Neural progenitor cell (in vitro differentiated cells): Measurements from ENCODE around the gene UBN1. TPM values are rescaled to one million over a fixed set of nuclear protein-coding genes. Genes with fewer than 3 reads are reported as not detected.

Source experiments
- DNase-seq: peaks from one replicate; pipeline ENCODE4 v3.0.0-alpha.2; 2016; ENCODE audit warnings: low spot score
- H2AFZ ChIP-seq: fragments of 200-600 bp; sonication (generic); replicated peaks from 2 replicates; pipeline ENCODE4 v1.6.1; 2016; ENCODE audit warnings: antibody characterized with exemption
- H3F3A ChIP-seq: fragments of 200-600 bp; sonication (generic); 2 replicates; pipeline ENCODE4 v1.6.1; 2016; ENCODE audit warnings: antibody characterized with exemption, low read depth
- H3K27ac ChIP-seq: fragments of 200-600 bp; sonication (generic); 2 replicates; pipeline ENCODE4 v1.5.1; 2016; ENCODE audit warnings: mild to moderate bottlenecking
- H3K27me3 ChIP-seq: fragments of 200-600 bp; sonication (generic); 2 replicates; pipeline ENCODE4 v1.6.1; 2016; ENCODE audit warnings: mild to moderate bottlenecking, moderate library complexity
- H3K36me3 ChIP-seq: fragments of 200-600 bp; sonication (generic); 2 replicates; pipeline ENCODE4 v1.5.1; 2016
- H3K4me1 ChIP-seq: fragments of 200-600 bp; sonication (generic); 2 replicates; pipeline ENCODE4 v1.6.1; 2016; ENCODE audit warnings: mixed run types
- H3K4me2 ChIP-seq: fragments of 200-600 bp; sonication (generic); 2 replicates; pipeline ENCODE4 v1.6.1; 2016
- H3K4me3 ChIP-seq: fragments of 200-600 bp; sonication (generic); 2 replicates; pipeline ENCODE4 v1.5.1; 2016
- H3K79me2 ChIP-seq: fragments of 200-600 bp; sonication (generic); 2 replicates; pipeline ENCODE4 v1.6.1; 2016; ENCODE audit warnings: low read depth
- H3K9ac ChIP-seq: fragments of 200-600 bp; sonication (generic); 2 replicates; pipeline ENCODE4 v1.6.1; 2016
- H3K9me3 ChIP-seq: fragments of 200-600 bp; sonication (generic); 2 replicates; pipeline ENCODE4 v1.5.1; 2016; ENCODE audit warnings: low read depth
- H4K20me1 ChIP-seq: fragments of 200-600 bp; sonication (generic); 2 replicates; pipeline ENCODE4 v1.6.1; 2016; ENCODE audit warnings: low read depth
- H3K27ac Mint-ChIP-seq: 3 replicates; pipeline ENCODE4 v1.8.0; 2021; ENCODE audit warnings: mixed read lengths
- H3K27me3 Mint-ChIP-seq: 2 replicates; pipeline ENCODE4 v1.8.0; 2022; ENCODE audit warnings: low read depth, mild to moderate bottlenecking, inconsistent platforms, moderate library complexity, mixed read lengths; ENCODE audit not compliant: insufficient read depth
- H3K36me3 Mint-ChIP-seq: 3 replicates; pipeline ENCODE4 v1.8.0; 2021; ENCODE audit warnings: mixed read lengths
- H3K4me1 Mint-ChIP-seq: 3 replicates; pipeline ENCODE4 v1.8.0; 2021; ENCODE audit warnings: mixed read lengths
- H3K4me3 Mint-ChIP-seq: 3 replicates; pipeline ENCODE4 v1.8.0; 2021; ENCODE audit warnings: mild to moderate bottlenecking, moderate library complexity, mixed read lengths
- H3K9me3 Mint-ChIP-seq: 3 replicates; pipeline ENCODE4 v1.8.0; 2020; ENCODE audit warnings: mixed read lengths
- EZH2 ChIP-seq: fragments of 200-600 bp; sonication (generic); IDR thresholded peaks from 2 replicates; pipeline ENCODE4 v1.6.1; 2017; ENCODE audit warnings: antibody characterized with exemption, mild to moderate bottlenecking, moderate library complexity
- EZH2phosphoT487 ChIP-seq: fragments of 200-600 bp; sonication (generic); IDR thresholded peaks from 2 replicates; pipeline ENCODE4 v1.6.1; 2017; ENCODE audit warnings: antibody characterized with exemption
- total RNA-seq: library from RNA; depleted of rRNA; stranded (reverse); fragments of >200 nt; gene quantifications from 2 replicates; pipeline ENCODE4 v1.2.3, GENCODE V29; 2015; ENCODE audit warnings: low replicate concordance
- TF ChIP-seq, protein P1 (sequence below): fragments of 200-600 bp; sonication (generic); IDR thresholded peaks from 2 replicates; pipeline ENCODE4 v1.5.1; 2017; ENCODE audit warnings: antibody characterized with exemption, mild to moderate bottlenecking

The UBN1 gene
- total RNA-seq, 1 donor from 2014 or later: 28.4 TPM

GRCh38 chr16:4836727-4837126, 10.6 kb upstream of the UBN1 start:
- H3K4me1 ChIP-seq: no peaks in the 10 kb centered on the region
- H3K9ac ChIP-seq: no peak overlapping the region
- peaks cover 6% of the 10 kb centered on the region for H3F3A ChIP-seq
- no peaks in the 10 kb centered on the region for H3K27me3 ChIP-seq
- Mint-ChIP-seq H3K27ac (no peak overlapping the region), H3K36me3 (peaks cover 24% of the 10 kb centered on the region), H3K9me3 (no peaks in the 10 kb centered on the region), H3K4me3 (no peak overlapping the region), H3K4me1 (no peaks in the 10 kb centered on the region), H3K27me3 (no peaks in the 10 kb centered on the region)
- H3K9me3 ChIP-seq: no peaks in the 10 kb centered on the region
- no peak overlapping the region for H3K27ac ChIP-seq
- H3K4me3 ChIP-seq: no peak overlapping the region
- H3K4me2 ChIP-seq: no peak overlapping the region
- no peak for DNase-seq
- peaks cover 10% of the 10 kb centered on the region for H3K36me3 ChIP-seq
- H4K20me1 ChIP-seq: peaks cover 4% of the 10 kb centered on the region
- H2AFZ ChIP-seq: no peak overlapping the region
- no peak for TF ChIP-seq EZH2
- TF ChIP-seq, protein P1, sequence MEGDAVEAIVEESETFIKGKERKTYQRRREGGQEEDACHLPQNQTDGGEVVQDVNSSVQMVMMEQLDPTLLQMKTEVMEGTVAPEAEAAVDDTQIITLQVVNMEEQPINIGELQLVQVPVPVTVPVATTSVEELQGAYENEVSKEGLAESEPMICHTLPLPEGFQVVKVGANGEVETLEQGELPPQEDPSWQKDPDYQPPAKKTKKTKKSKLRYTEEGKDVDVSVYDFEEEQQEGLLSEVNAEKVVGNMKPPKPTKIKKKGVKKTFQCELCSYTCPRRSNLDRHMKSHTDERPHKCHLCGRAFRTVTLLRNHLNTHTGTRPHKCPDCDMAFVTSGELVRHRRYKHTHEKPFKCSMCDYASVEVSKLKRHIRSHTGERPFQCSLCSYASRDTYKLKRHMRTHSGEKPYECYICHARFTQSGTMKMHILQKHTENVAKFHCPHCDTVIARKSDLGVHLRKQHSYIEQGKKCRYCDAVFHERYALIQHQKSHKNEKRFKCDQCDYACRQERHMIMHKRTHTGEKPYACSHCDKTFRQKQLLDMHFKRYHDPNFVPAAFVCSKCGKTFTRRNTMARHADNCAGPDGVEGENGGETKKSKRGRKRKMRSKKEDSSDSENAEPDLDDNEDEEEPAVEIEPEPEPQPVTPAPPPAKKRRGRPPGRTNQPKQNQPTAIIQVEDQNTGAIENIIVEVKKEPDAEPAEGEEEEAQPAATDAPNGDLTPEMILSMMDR: no peak
- no peak for TF ChIP-seq EZH2phosphoT487
- H3K79me2 ChIP-seq: peaks cover 4% of the 10 kb centered on the region

GRCh38 chr16:4837733-4838501, 9.4 kb upstream of the UBN1 start:
- Histone ChIP-seq H3K9ac (no peak overlapping the region), H4K20me1 (peaks cover 4% of the 10 kb centered on the region), H3K36me3 (peaks cover 6% of the 10 kb centered on the region), H2AFZ (no peak overlapping the region), H3K79me2 (peaks cover 6% of the 10 kb centered on the region), H3K27ac (no peak overlapping the region), H3F3A (peaks cover 6% of the 10 kb centered on the region), H3K9me3 (no peaks in the 10 kb centered on the region), H3K4me1 (no peaks in the 10 kb centered on the region), H3K27me3 (no peaks in the 10 kb centered on the region), H3K4me3 (no peak overlapping the region), H3K4me2 (no peak overlapping the region)
- Mint-ChIP-seq H3K9me3 (no peaks in the 10 kb centered on the region), H3K27ac (no peak overlapping the region), H3K36me3 (peaks cover 19% of the 10 kb centered on the region), H3K27me3 (no peaks in the 10 kb centered on the region), H3K4me1 (no peaks in the 10 kb centered on the region), H3K4me3 (no peak overlapping the region)
- no peak for DNase-seq
- TF ChIP-seq, protein P1: no peak
- no peak for TF ChIP-seq EZH2phosphoT487
- TF ChIP-seq EZH2: no peak

DNA sequence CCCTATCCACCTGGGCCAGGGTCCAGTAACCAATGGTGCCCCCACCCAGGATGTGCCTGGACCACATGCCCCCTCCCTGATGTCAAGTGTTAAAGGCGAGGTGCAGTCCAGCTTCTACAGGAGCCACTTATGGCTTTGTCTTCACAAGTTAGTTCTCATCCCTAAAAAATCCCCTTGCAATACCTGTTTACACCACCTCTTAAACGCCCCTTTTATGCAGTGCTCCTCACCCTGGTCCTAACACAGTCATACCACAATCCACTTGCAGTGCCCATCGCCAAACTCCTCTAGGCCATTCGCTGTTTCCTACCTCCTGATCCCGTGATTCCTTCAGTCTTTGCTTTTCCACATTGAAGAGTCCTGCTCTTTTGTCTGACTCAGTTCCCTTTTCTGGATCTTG, 7.3 kb upstream of the UBN1 start:
- H3K4me2 ChIP-seq: no peak overlapping the region
- H4K20me1 ChIP-seq: peaks cover 10% of the 10 kb centered on the region
- no peaks in the 10 kb centered on the region for H3K4me1 ChIP-seq
- no peaks in the 10 kb centered on the region for H3K9me3 ChIP-seq
- Mint-ChIP-seq H3K4me3 (no peak overlapping the region), H3K27ac (no peak overlapping the region), H3K27me3 (no peaks in the 10 kb centered on the region), H3K9me3 (no peaks in the 10 kb centered on the region), H3K4me1 (no peaks in the 10 kb centered on the region), H3K36me3 (peaks cover 21% of the 10 kb centered on the region)
- no peak overlapping the region for H3K27ac ChIP-seq
- TF ChIP-seq EZH2phosphoT487 (no peak), EZH2 (no peak)
- TF ChIP-seq, protein P1: no peak
- no peaks in the 10 kb centered on the region for H3K27me3 ChIP-seq
- peaks cover 23% of the 10 kb centered on the region for H3K79me2 ChIP-seq
- DNase-seq: no peak
- no peak overlapping the region for H3K9ac ChIP-seq
- H2AFZ ChIP-seq: no peak overlapping the region
- H3F3A ChIP-seq: peaks cover 9% of the 10 kb centered on the region
- no peak overlapping the region for H3K4me3 ChIP-seq
- H3K36me3 ChIP-seq: peaks cover 9% of the 10 kb centered on the region
